HEK293 (cell line): Measurements from ENCODE around the gene SMTN.
"Not testable (repeated sequence)": the region's sequence is repeated elsewhere in the genome, so short reads cannot be mapped to it uniquely, and the experiment has no call there.

Experiments
- CTCF ChIA-PET: fragments of 350-600 bp; formaldehyde crosslinking; extraction: SDS; loops from one replicate; lab custom pipeline; 2021; ENCODE audit warnings: antibody characterized with exemption; lab: Yijun Ruan, JAX
- POLR2A ChIA-PET: fragments of 300-600 bp; formaldehyde crosslinking; extraction: SDS; loops from one replicate; lab custom pipeline; 2020; ENCODE audit warnings: antibody characterized with exemption, inconsistent platforms; lab: Yijun Ruan, JAX
- H3K27ac ChIP-seq: fragments of 200-500 bp; sonication (Bioruptor generic); 2 replicates; pipeline ENCODE4 v1.5.1; 2014; ENCODE audit warnings: low read depth, low read length, control low read depth, inconsistent platforms; ENCODE audit errors: extremely low read depth
- H3K36me3 ChIP-seq, 2 experiments: fragments of 200-500 bp in 1 of 2; sonication (Bioruptor generic) in 1 of 2; 1 replicate in 1 of 2; 2 replicates in 1 of 2; pipeline ENCODE4 v1.5.1; 2014 to 2017; ENCODE audit warnings: inconsistent platforms in 2 of 2, low read length in 2 of 2; ENCODE audit not compliant: control insufficient read depth in 2 of 2, insufficient read depth in 1 of 2
- H3K4me1 ChIP-seq: fragments of 200-500 bp; sonication (Bioruptor generic); 2 replicates; pipeline ENCODE4 v1.5.1; 2014; ENCODE audit warnings: mild to moderate bottlenecking, low read length, inconsistent platforms; ENCODE audit not compliant: control insufficient read depth, insufficient read depth
- H3K4me3 ChIP-seq: 2 replicates; pipeline ENCODE4 v1.5.1; 2011; ENCODE audit warnings: low read depth, mild to moderate bottlenecking, control low read depth, low read length, moderate library complexity
- H3K9me3 ChIP-seq: fragments of 200-500 bp; sonication (Bioruptor generic); 2 replicates; pipeline ENCODE4 v1.5.1; 2014; ENCODE audit warnings: low read depth, low read length, inconsistent platforms; ENCODE audit not compliant: control insufficient read depth, insufficient read depth
- GLIS1 ChIP-seq: fragments of 450-650 bp; formaldehyde crosslinking; IDR thresholded peaks from 2 replicates; pipeline ENCODE4 v1.5.1; 2016; ENCODE audit warnings: missing biosample characterization, missing genetic modification characterization
- HOXD13 ChIP-seq: sonication (generic); formaldehyde crosslinking; IDR thresholded peaks from 2 replicates; pipeline ENCODE4 v1.8.0; 2022; ENCODE audit warnings: missing genetic modification reagents, borderline replicate concordance
- ZIC2 ChIP-seq: fragments of 450-650 bp; formaldehyde crosslinking; IDR thresholded peaks from 2 replicates; pipeline ENCODE4 v1.5.1; 2016; ENCODE audit warnings: missing biosample characterization, missing genetic modification characterization
- ZNF174 ChIP-seq: fragments of 450-650 bp; formaldehyde crosslinking; IDR thresholded peaks from 2 replicates; pipeline ENCODE4 v1.5.0; 2017; ENCODE audit warnings: missing biosample characterization, mild to moderate bottlenecking, missing genetic modification characterization
- ZNF23 ChIP-seq: fragments of 450-650 bp; formaldehyde crosslinking; IDR thresholded peaks from 2 replicates; pipeline ENCODE4 v1.5.1; 2016; ENCODE audit warnings: missing biosample characterization, missing genetic modification characterization, borderline replicate concordance
- ZNF24 ChIP-seq: fragments of 450-650 bp; formaldehyde crosslinking; IDR thresholded peaks from 2 replicates; pipeline ENCODE4 v1.5.1; 2016; ENCODE audit warnings: missing biosample characterization, missing genetic modification characterization
- ZNF280D ChIP-seq: fragments of 450-650 bp; formaldehyde crosslinking; IDR thresholded peaks from 2 replicates; pipeline ENCODE4 v1.5.1; 2016; ENCODE audit warnings: missing biosample characterization, missing genetic modification characterization
- ZNF571 ChIP-seq: fragments of 450-650 bp; formaldehyde crosslinking; IDR thresholded peaks from 2 replicates; pipeline ENCODE4 v1.5.0; 2017; ENCODE audit warnings: missing biosample characterization, missing genetic modification characterization
- ZNF600 ChIP-seq: fragments of 450-650 bp; formaldehyde crosslinking; IDR thresholded peaks from 2 replicates; pipeline ENCODE4 v1.5.1; 2016; ENCODE audit warnings: missing biosample characterization, missing genetic modification characterization
- TF ChIP-seq, protein P1 (sequence below): fragments of 450-650 bp; formaldehyde crosslinking; IDR thresholded peaks from 2 replicates; pipeline ENCODE4 v1.5.1; 2016; ENCODE audit warnings: missing biosample characterization, missing genetic modification characterization
- TF ChIP-seq, protein P2 (sequence below): fragments of 450-650 bp; formaldehyde crosslinking; IDR thresholded peaks from 2 replicates; pipeline ENCODE4 v1.5.1; 2017; ENCODE audit warnings: missing biosample characterization, missing genetic modification characterization
- TF ChIP-seq, protein P3 (sequence below): fragments of 450-650 bp; formaldehyde crosslinking; IDR thresholded peaks from 2 replicates; pipeline ENCODE4 v1.5.1; 2016; ENCODE audit warnings: missing biosample characterization, missing genetic modification characterization

The SMTN gene

DNA sequence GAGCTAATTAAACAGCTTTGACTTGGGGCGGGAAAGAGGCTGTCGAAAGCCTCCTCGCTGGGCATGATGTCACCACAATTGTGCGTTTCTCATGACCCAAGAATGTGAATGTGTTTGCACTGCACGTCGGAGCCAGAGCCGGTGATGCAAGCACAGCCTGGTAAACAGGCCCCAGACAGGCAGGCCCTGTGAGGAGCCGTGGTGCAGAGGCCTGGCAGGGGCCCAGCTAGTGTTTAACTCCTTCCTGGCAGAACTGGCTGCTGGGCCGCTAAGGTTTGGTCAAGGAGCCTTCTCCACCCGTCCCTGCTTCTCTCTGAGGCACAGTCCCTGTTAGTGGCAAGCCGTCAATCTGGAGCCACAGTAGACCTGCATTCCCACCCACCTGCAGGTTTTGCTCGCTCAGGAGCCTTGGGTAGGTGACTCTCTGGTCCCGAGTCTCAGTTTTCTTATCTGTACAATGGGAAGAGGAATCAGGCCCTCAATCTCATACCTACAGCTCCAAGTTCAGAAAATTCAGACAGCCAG, 25.4 kb upstream of the SMTN start (continued):
- TF ChIP-seq ZNF280D = no peak
- TF ChIP-seq, protein P1, sequence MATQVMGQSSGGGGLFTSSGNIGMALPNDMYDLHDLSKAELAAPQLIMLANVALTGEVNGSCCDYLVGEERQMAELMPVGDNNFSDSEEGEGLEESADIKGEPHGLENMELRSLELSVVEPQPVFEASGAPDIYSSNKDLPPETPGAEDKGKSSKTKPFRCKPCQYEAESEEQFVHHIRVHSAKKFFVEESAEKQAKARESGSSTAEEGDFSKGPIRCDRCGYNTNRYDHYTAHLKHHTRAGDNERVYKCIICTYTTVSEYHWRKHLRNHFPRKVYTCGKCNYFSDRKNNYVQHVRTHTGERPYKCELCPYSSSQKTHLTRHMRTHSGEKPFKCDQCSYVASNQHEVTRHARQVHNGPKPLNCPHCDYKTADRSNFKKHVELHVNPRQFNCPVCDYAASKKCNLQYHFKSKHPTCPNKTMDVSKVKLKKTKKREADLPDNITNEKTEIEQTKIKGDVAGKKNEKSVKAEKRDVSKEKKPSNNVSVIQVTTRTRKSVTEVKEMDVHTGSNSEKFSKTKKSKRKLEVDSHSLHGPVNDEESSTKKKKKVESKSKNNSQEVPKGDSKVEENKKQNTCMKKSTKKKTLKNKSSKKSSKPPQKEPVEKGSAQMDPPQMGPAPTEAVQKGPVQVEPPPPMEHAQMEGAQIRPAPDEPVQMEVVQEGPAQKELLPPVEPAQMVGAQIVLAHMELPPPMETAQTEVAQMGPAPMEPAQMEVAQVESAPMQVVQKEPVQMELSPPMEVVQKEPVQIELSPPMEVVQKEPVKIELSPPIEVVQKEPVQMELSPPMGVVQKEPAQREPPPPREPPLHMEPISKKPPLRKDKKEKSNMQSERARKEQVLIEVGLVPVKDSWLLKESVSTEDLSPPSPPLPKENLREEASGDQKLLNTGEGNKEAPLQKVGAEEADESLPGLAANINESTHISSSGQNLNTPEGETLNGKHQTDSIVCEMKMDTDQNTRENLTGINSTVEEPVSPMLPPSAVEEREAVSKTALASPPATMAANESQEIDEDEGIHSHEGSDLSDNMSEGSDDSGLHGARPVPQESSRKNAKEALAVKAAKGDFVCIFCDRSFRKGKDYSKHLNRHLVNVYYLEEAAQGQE = no peak
- no peak for TF ChIP-seq ZNF174 (tag by site-specific recombination)
- TF ChIP-seq ZNF23 (tag by site-specific recombination) = no peak
- TF ChIP-seq ZNF600 (tag by site-specific recombination) = peak; percentile 89
- peak; percentile 96 for TF ChIP-seq ZNF24 (tag by site-specific recombination)

DNA sequence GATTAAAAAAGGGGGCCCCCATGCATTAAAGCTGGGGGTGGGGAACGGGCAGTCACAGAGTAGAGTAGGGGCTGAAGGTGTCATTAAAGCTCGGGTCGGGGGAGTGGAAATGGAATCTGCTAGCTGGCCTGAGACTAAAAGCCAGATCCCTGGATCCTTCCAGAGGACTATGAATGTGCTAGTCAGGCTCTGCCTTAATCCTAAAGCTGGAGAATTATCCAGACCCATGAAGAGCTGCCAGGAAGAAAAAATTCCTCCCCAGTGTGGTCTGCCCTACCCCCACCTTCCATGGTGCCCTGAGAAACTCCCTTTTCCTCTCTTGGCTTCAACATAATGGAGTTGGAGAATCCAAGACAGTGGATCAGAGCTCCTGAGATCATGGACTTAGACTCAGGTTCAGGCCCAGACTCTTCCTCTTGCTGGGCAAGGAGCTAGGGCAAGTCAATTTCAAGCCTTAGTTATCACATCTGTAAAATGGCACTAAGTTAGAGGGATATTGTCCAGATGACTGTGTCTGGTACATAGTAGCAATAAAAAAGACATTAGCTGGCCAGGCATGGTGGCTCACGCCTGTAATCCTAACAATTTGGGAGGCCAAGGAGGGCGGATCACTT, 24.0 kb upstream of the SMTN start:
- CTCF ChIA-PET = interaction anchor here (0.7 to 1.2 kb wide), 6 partner anchors 24 to 136 kb away, joined by 3 to 5 read pairs (median 4); partner anchors contain the start of genes SELENOM and SMTN
- POLR2A ChIA-PET = interaction anchor here (1.1 to 2.4 kb wide), 3 partner anchors 11 to 88 kb away, joined by 3 to 16 read pairs (median 8); partner anchors contain the start of genes MORC2, SMTN and TUG1
- Histone ChIP-seq H3K9me3 (no peaks in the 10 kb centered on the region), H3K4me1 (peaks cover 5% of the 10 kb centered on the region; the same call in 1 of the 2 replicates), H3K27ac (no peak overlapping the region), H3K4me3 (no peak overlapping the region), H3K36me3 (no peaks in the 10 kb centered on the region)
- TF ChIP-seq, protein P2, sequence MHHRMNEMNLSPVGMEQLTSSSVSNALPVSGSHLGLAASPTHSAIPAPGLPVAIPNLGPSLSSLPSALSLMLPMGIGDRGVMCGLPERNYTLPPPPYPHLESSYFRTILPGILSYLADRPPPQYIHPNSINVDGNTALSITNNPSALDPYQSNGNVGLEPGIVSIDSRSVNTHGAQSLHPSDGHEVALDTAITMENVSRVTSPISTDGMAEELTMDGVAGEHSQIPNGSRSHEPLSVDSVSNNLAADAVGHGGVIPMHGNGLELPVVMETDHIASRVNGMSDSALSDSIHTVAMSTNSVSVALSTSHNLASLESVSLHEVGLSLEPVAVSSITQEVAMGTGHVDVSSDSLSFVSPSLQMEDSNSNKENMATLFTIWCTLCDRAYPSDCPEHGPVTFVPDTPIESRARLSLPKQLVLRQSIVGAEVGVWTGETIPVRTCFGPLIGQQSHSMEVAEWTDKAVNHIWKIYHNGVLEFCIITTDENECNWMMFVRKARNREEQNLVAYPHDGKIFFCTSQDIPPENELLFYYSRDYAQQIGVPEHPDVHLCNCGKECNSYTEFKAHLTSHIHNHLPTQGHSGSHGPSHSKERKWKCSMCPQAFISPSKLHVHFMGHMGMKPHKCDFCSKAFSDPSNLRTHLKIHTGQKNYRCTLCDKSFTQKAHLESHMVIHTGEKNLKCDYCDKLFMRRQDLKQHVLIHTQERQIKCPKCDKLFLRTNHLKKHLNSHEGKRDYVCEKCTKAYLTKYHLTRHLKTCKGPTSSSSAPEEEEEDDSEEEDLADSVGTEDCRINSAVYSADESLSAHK = 0 out of 2 replicates have a peak, but pooled peaks have one; percentile 58
- no peak for TF ChIP-seq HOXD13
- TF ChIP-seq, protein P3, sequence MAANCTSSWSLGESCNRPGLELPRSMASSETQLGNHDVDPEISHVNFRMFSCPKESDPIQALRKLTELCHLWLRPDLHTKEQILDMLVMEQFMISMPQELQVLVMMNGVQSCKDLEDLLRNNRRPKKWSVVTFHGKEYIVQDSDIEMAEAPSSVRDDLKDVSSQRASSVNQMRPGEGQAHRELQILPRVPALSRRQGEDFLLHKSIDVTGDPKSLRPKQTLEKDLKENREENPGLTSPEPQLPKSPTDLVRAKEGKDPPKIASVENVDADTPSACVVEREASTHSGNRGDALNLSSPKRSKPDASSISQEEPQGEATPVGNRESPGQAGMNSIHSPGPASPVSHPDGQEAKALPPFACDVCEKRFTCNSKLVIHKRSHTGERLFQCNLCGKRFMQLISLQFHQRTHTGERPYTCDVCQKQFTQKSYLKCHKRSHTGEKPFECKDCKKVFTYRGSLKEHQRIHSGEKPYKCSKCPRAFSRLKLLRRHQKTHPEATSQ (tag by site-specific recombination) = no peak
- no peak for TF ChIP-seq ZNF571 (tag by site-specific recombination)

DNA sequence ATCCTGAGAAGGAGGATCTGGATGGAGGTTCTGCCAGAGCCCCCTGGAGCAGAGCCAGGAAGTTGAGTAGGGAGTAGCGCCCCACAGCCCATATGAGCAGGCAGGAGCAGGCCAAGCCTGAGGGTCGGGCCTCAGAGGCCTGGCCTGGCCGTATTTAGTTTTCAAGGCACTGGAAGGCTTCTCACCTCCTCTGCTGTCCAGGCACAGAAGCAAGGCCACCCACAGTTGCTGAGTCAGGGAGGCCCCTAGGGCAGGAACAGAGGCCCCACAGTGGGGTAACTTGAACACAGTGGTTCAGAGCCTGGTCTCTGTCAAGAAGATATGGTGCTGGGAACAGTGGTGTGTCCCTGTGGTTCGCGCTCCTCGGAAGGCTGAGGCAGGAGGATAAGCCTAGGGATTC, 21.5 kb upstream of the SMTN start:
- POLR2A ChIA-PET, H3K4me1 ChIP-seq, H3K4me3 ChIP-seq, CTCF ChIA-PET, H3K9me3 ChIP-seq, H3K36me3 ChIP-seq, H3K27ac ChIP-seq: not testable (repeated sequence)
- TF ChIP-seq GLIS1 (tag by site-specific recombination) = peak; percentile 55
- TF ChIP-seq ZIC2 = 0 out of 2 replicates have a peak, but pooled peaks have one; percentile 11
